SK-N-MC (cell line): ENCODE results near the gene POLR1H.
"Not testable (repeated sequence)": the region's sequence is repeated elsewhere in the genome, so short reads cannot be mapped to it uniquely, and the experiment has no call there.

Experiments used
- DNase-seq: peaks from one replicate; pipeline ENCODE4 v3.0.0-alpha.2; 2011; ENCODE audit warnings: low read depth, low spot score
- H3K27ac ChIP-seq: fragments of 200-600 bp; sonication (generic); 2 replicates; pipeline ENCODE4 v1.5.1; 2016; ENCODE audit warnings: mixed run types
- H3K36me3 ChIP-seq: fragments of 200-600 bp; sonication (generic); 2 replicates; pipeline ENCODE4 v1.6.1; 2017; ENCODE audit warnings: antibody characterized with exemption, low read length, mixed read lengths; ENCODE audit not compliant: insufficient read depth
- H3K4me3 ChIP-seq: fragments of 200-600 bp; sonication (generic); 2 replicates; pipeline ENCODE4 v1.5.1; 2016
- H3K9ac ChIP-seq: fragments of 200-600 bp; sonication (generic); 2 replicates; pipeline ENCODE4 v1.8.0; 2017; ENCODE audit warnings: mixed run types, mixed read lengths; ENCODE audit not compliant: insufficient read length
- H3K9me3 ChIP-seq: fragments of 200-600 bp; sonication (generic); 2 replicates; pipeline ENCODE4 v1.6.1; 2017; ENCODE audit warnings: low read depth, mild to moderate bottlenecking, antibody characterized with exemption, low read length, moderate library complexity, mixed read lengths
- EZH2 ChIP-seq: fragments of 200-600 bp; sonication (generic); IDR thresholded peaks from one replicate; pipeline ENCODE4 v1.6.1; 2017; ENCODE audit warnings: antibody characterized with exemption
- FOXP2 ChIP-seq: optimal IDR thresholded peaks from 2 replicates; pipeline ENCODE3; 2011; ENCODE audit warnings: mild to moderate bottlenecking, moderate library complexity; ENCODE audit not compliant: insufficient read depth; ENCODE audit errors: extremely low read length, control extremely low read depth
- POLR2AphosphoS5 ChIP-seq: IDR thresholded peaks from 2 replicates; pipeline ENCODE4 v1.6.1; 2012; ENCODE audit warnings: mild to moderate bottlenecking, low read depth, low read length, borderline replicate concordance

POLR1H gene, protein sequence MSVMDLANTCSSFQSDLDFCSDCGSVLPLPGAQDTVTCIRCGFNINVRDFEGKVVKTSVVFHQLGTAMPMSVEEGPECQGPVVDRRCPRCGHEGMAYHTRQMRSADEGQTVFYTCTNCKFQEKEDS

DNA sequence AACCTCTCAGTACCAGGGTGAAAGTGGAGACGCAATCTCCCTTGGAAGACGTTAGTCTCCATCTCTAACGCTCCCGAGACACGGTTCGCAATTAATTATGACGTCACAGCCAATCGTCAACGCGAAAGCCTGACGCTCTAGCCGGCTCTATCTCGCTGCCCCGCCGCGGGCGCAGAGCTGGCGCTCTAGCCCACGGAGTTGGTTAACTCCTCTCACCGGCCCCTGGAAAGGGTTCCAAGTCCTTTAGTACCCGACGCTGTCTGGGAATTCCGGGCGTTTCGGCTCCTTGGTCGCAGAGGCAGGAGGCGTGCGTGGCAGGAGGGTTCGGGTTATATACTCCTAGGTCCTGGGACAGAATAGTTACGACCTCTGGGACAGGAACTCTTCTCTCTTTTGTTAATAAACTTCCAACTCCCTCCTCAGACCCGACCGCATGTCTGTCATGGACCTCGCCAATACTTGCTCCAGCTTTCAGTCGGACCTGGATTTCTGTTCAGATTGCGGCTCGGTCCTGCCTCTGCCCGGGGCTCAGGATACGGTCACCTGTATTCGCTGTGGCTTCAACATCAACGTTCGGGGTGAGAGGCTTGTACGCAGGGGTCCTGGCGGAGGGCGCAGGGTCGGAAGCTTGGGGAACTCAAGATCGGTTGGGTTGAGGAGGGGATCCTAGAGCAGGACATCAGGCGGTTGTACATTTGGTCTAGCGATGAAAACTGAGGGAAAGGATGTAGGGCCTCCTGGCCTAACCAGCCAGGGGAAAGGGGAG, at the start of gene POLR1H:
Gene POLR1H (plus strand): TSS at position 174 of the 766 bp plus-strand sequence. CDS start 260 bp downstream, at position 434.
- H3K27ac ChIP-seq: peak within 1 kb of the TSS; percentile 43
- peak within 1 kb of the TSS; percentile 94 for H3K4me3 ChIP-seq
- TF ChIP-seq EZH2 (no peak), FOXP2 (no peak), POLR2AphosphoS5 (peak; percentile 96)
- peaks cover 12% of the 10 kb centered on the region for H3K36me3 ChIP-seq
- DNase-seq: peak; percentile 82
- no peaks in the 10 kb centered on the region for H3K9me3 ChIP-seq
- peak within 1 kb of the TSS; percentile 97 for H3K9ac ChIP-seq

DNA sequence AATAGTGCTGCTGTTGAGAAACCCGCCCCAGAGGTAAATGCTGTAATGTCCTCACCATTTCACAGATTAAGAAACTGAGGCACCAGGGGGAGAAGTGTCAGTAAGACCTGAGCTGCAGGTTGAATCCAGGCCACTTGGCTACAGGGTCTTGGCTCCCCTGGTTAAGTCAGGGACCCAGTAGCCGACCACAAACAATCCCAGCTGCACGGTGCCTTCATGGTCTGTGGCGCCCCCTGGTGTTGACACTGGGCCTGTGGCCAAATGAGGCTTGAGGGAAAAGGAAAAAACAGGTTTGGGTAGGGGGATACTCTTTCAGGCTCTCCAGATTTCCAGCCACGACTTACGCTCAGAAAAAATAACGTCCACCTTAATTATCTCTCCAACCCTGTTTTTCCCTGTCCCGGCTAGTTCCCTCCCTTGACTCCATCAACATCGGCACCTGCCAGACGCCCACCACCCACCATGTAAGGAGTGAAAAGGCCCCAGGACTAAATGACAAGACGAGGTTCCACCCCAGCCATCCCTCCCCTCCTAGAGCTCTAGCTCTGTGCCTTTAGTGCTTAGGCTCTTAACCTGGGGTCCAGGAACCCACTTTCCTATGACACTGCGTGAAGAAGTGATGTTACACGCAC, 47.7 kb upstream of the POLR1H start:
- no peak for TF ChIP-seq FOXP2
- no peak for TF ChIP-seq EZH2
- no peak for TF ChIP-seq POLR2AphosphoS5
- no peak overlapping the region for H3K4me3 ChIP-seq
- H3K9ac ChIP-seq: no peak overlapping the region
- no peaks in the 10 kb centered on the region for H3K9me3 ChIP-seq
- H3K36me3 ChIP-seq: no peaks in the 10 kb centered on the region
- DNase-seq: no peak
- no peak overlapping the region for H3K27ac ChIP-seq

DNA sequence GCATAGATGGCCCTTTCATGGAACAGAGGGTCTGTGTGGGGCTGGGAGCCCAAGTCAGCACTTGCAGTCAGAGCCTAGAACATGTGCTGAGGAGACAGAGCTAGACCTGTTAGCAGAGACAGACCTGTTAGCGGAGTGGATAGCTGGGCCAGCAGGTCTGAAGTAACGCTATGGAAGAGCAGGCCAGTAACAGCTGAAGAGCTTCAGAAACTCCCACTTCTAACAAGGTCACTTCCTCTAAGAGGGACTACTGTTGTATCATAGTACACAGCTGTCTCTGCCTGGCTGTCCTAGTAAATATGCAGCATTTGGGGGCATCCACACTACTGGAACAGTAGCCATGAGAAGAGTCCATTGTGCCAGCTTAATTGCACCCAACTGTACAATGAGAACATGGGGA, 41.2 kb upstream of the POLR1H start:
- DNase-seq: no peak
- Histone ChIP-seq H3K9ac (no peak overlapping the region), H3K27ac (no peak overlapping the region), H3K9me3 (no peaks in the 10 kb centered on the region), H3K4me3 (no peak overlapping the region), H3K36me3 (no peaks in the 10 kb centered on the region)
- no peak for TF ChIP-seq POLR2AphosphoS5
- no peak for TF ChIP-seq FOXP2
- no peak for TF ChIP-seq EZH2

DNA sequence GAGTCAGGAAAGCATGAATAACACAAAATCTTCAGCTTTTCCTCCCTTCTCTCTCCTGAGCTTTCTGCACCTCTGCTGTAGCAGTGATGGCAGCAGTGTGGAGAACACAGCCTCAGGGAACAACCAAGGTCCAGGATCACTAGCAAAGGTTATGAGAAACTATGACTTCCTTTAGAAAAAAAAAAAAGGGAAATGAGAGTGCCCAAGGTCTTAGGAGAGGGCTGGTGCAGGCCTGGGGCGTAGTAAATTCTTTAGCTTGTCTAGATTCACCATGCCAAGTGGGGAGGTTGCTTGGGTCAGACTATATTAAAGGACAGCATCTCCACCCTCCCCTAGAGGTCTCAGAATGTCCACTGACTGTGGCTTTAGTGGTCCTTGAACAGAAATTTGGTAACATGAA, 40.4 kb upstream of the POLR1H start:
- DNase-seq: no peak
- no peak overlapping the region for H3K9ac ChIP-seq
- H3K9me3 ChIP-seq: no peaks in the 10 kb centered on the region
- TF ChIP-seq EZH2: no peak
- H3K27ac ChIP-seq: no peak overlapping the region
- no peaks in the 10 kb centered on the region for H3K36me3 ChIP-seq
- H3K4me3 ChIP-seq: no peak overlapping the region

DNA sequence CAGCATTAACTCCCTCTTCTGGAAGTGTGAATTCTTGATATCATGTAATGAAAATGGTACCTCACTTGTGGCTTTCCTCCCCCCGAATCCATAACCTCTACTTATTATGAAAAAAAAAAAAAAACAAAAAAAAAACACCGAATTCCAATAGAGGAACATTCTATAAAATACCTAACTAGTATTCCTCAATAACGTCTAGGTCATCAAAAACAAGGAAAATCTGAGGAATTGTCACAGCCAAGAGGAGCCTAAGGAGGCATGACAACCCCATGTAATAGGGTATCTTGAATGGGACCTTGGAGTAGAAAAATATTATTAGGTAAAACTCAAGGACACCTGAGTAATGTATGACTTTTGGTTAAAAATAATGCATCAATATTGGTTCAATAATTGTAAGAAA, 38.9 kb upstream of the POLR1H start:
- no peak for DNase-seq
- H3K27ac ChIP-seq: no peak overlapping the region
- TF ChIP-seq FOXP2 (no peak), EZH2 (no peak), POLR2AphosphoS5 (no peak)
- H3K36me3 ChIP-seq: no peaks in the 10 kb centered on the region
- no peak overlapping the region for H3K9ac ChIP-seq
- H3K4me3 ChIP-seq: no peak overlapping the region
- H3K9me3 ChIP-seq: no peaks in the 10 kb centered on the region

DNA sequence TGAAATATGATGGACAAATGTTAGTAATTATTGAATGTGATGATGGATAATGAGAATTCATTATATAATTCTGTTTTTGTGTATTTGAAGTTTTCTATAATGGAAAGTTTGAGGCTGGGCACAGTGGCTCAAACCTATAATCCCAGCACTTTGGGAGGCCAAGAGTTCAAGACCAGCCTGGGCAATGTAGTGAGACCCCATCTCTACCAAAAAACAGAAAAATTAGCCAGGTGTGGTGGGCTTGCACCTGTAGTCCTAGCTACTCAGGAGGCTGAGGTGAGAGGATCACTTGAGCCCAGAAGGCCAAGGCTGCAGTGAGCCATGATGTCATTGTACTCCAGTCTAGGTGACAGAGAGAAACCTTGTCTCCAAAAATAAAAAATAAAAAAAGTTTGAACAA, 38.4 kb upstream of the POLR1H start:
- H3K9me3 ChIP-seq, H3K36me3 ChIP-seq, H3K27ac ChIP-seq, DNase-seq, H3K4me3 ChIP-seq, H3K9ac ChIP-seq: not testable (repeated sequence)

DNA sequence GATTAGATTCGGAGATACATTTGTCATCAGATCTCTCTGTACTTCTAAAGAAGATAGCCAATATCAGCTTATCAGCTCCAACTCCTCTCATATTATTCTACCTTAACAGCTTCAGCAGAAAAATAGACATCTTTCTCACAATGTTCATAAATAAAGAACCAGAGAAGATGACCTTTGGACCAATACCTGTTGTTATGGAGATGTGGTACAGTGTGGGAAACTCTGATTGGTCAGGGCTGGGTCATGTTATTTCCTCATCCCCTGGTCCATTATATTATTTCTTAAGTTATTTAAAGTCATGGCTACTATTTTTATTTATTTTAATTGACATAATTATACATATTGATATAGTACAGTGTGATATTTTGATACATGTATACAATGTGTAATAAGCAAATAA, 35.9 kb upstream of the POLR1H start:
- Histone ChIP-seq H3K9ac (no peak overlapping the region), H3K9me3 (no peaks in the 10 kb centered on the region), H3K27ac (no peak overlapping the region), H3K36me3 (no peaks in the 10 kb centered on the region), H3K4me3 (no peak overlapping the region)
- no peak for TF ChIP-seq FOXP2
- DNase-seq: no peak

DNA sequence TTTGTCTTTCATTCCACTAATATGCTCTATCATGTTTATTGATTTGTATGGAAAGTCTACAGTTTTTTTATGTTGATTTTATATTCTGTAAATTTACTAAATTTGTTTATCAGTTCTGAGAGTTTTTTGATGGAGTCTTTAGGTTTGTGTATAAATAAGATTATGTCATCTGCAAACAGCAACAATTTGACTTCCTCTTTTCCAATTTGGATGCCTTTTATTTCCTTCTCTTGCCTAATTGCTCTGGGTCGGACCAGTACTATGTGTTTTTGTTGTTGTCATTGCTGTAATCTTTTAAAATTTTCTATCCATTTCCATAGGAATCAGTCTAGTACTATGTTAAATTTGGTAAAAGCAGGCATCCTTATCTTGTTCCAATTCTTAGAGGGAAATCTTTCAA, 31.5 kb upstream of the POLR1H start:
- no peak for TF ChIP-seq EZH2
- no peak for TF ChIP-seq POLR2AphosphoS5
- TF ChIP-seq FOXP2: no peak
- H3K36me3 ChIP-seq: no peaks in the 10 kb centered on the region
- H3K27ac ChIP-seq: no peak overlapping the region
- H3K4me3 ChIP-seq: no peak overlapping the region
- no peak for DNase-seq
- no peak overlapping the region for H3K9ac ChIP-seq
- no peaks in the 10 kb centered on the region for H3K9me3 ChIP-seq

DNA sequence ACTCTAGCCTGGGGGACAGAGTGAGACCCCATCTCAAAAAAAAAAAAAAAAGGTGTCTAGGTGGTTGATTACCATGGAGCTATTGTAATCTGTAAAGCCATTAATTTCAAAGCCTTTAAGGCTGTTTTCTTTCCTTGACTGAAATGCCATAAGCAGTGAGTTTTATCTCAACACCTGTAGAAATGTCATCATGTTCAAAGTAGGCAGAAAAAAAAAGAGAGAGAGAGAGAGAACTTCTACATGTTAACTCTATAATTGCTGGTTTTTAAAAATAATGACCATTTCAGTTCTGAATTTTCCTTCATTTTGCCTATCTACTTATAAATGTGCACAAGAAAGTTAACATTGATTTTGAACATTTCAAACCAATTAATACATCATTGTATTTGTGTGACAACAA, 29.7 kb upstream of the POLR1H start:
- no peak overlapping the region for H3K4me3 ChIP-seq
- no peak overlapping the region for H3K9ac ChIP-seq
- H3K9me3 ChIP-seq: no peaks in the 10 kb centered on the region
- H3K27ac ChIP-seq: no peak overlapping the region
- peaks cover 3% of the 10 kb centered on the region; the same call in 1 of the 2 replicates for H3K36me3 ChIP-seq
- no peak for TF ChIP-seq FOXP2
- DNase-seq: no peak

DNA sequence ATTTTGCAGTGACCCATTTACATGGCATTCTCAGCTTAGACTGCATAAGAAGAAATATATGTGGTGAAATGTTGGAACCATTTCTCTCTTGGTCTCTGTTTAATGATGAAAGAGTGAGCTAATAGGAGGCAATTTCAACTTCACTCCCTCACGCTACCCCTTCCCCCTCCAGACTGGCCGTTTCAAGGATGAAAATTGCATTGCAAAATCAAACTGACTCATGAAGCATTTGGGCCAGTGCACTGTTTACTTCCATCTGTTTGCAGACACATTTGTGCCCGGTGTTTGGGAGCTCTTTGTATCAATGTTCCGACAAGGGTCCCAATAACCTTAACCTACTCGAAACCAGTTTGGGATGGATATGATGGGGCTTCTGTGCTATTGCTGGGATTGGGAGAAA, 27.6 kb upstream of the POLR1H start:
- DNase-seq, H3K27ac ChIP-seq, H3K4me3 ChIP-seq, H3K9me3 ChIP-seq, H3K9ac ChIP-seq, H3K36me3 ChIP-seq: not testable (repeated sequence)
